GM12872 (cell line): ENCODE results near the gene TCEAL4.

ENCODE experiments used
- CTCF ChIP-seq: IDR thresholded peaks from 3 replicates; pipeline ENCODE4 v1.5.1; 2011; ENCODE audit warnings: low read depth, mild to moderate bottlenecking, low read length, moderate library complexity; ENCODE audit not compliant: insufficient read depth

TCEAL4 gene

DNA sequence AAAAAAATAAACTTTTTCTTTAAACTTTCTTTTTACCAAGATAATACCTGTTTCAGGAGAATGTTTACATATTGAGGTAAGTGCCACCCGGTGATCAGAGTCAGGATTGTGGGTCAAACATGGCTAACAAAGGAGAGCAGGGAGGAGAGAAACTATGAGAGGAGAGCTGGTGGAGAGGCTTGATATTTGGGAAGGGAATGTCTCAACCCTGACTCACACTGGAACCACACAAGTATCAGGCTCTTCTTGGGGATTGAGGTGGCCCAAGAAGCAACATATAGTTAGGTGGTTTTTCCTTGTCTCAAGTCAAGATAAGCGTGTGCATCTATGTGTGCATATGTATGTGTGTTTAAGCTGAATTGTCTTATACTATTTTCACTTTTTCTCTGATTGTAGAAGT is 50.1 kb downstream of the TCEAL4 start:
- no peak for TF ChIP-seq CTCF
